ENCODE measurements around the gene AMBP.

The AMBP gene

GRCh38 chr9:114122136-114123027 is 44.3 kb upstream of the AMBP start:
- no peak for TF ChIP-seq CTCF (conservative IDR thresholded peaks at IDR 0.05; ENCODE audit: low read length)
- no peak for DNase-seq (ENCODE audit: low read depth)
- H3K4me3 ChIP-seq (ENCODE audit: low read length), result no peak overlapping the region

GRCh38 chr9:114121227-114122135 is 43.4 kb upstream of the AMBP start:
- no peak for TF ChIP-seq CTCF (conservative IDR thresholded peaks at IDR 0.05; ENCODE audit: low read length)
- no peak overlapping the region for H3K4me3 ChIP-seq (ENCODE audit: low read length)
- DNase-seq (ENCODE audit: low read depth), result no peak

GRCh38 chr9:114120192-114121014 is 42.3 kb upstream of the AMBP start:
- no peak for DNase-seq (ENCODE audit: low read depth)
- no peak for TF ChIP-seq CTCF (conservative IDR thresholded peaks at IDR 0.05; ENCODE audit: low read length)
- H3K4me3 ChIP-seq (ENCODE audit: low read length), result no peak overlapping the region

- no peak for TF ChIP-seq CTCF (conservative IDR thresholded peaks at IDR 0.05; ENCODE audit: low read length)
- DNase-seq (ENCODE audit: low read depth), result no peak
- H3K4me3 ChIP-seq (ENCODE audit: low read length), result no peak overlapping the region
These were observed 41.4 kb upstream of the AMBP start for GRCh38 chr9:114119242-114120191.

GRCh38 chr9:114117996-114118830 is 40.1 kb upstream of the AMBP start:
- H3K4me3 ChIP-seq (ENCODE audit: low read length), result no peak overlapping the region
- DNase-seq (ENCODE audit: low read depth), result no peak
- TF ChIP-seq CTCF (conservative IDR thresholded peaks at IDR 0.05; ENCODE audit: low read length), result no peak
